K562 (cell line): Measurements from ENCODE around the gene DENND6B. TPM values are rescaled to one million over a fixed set of nuclear protein-coding genes. Genes with fewer than 3 reads are reported as not detected.

Source experiments
- EHMT2 ChIP-seq: fragments of 450-650 bp; IDR thresholded peaks from 2 replicates; pipeline ENCODE4 v1.6.1; 2018; ENCODE audit warnings: antibody characterized with exemption
- HMG20B ChIP-seq: fragments of 250-450 bp; sonication (Bioruptor Pico); IDR thresholded peaks from 2 replicates; pipeline ENCODE4 v1.5.0; 2021; ENCODE audit warnings: mild to moderate bottlenecking
- NCOA1 ChIP-seq: fragments of 450-650 bp; IDR thresholded peaks from 2 replicates; pipeline ENCODE4 v1.6.1; 2016; ENCODE audit warnings: low read depth
- POLR3A ChIP-seq: IDR thresholded peaks from 2 replicates; pipeline ENCODE4 v1.6.1; 2011; ENCODE audit warnings: borderline replicate concordance, mild to moderate bottlenecking, moderate library complexity; ENCODE audit not compliant: insufficient read length, insufficient read depth; ENCODE audit errors: extremely low read depth
- RFX5 ChIP-seq: IDR thresholded peaks from 2 replicates; pipeline ENCODE4 v1.6.1; 2011; ENCODE audit warnings: low read depth, mild to moderate bottlenecking, improper control_type of control experiment, low read length
- TEAD1 ChIP-seq, 2 experiments: fragments of 450-650 bp in 1 of 2; sonication (generic) in 1 of 2; formaldehyde crosslinking; IDR thresholded peaks; 2 replicates each; pipeline versions ENCODE4 v1.4.0 to v1.8.0; 2020 to 2022; ENCODE audit warnings: mild to moderate bottlenecking in 2 of 2, missing genetic modification reagents in 1 of 2
- ZNF12 ChIP-seq: sonication (generic); formaldehyde crosslinking; IDR thresholded peaks from 2 replicates; pipeline ENCODE4 v1.4.0; 2020; ENCODE audit warnings: mild to moderate bottlenecking, missing genetic modification reagents
- polyA plus RNA-seq, 8 experiments: library from polyadenylated mRNA; depleted of rRNA in 4 of 8; stranded (reverse) in 5 of 8; unstranded in 3 of 8; fragments of >200 nt; fragmentation: Nextera tagmentation in 2 of 8; fragmentation: Illumina TruSeq in 1 of 8; extraction: Ambion mirVana in 2 of 8; extraction: Trizol in 1 of 8; gene quantifications; 2 replicates each; pipeline versions ENCODE4 v1.2.1 to v1.2.3, GENCODE V29; 2011 to 2014; ENCODE audit warnings: inconsistent platforms in 1 of 8, missing spikeins in 1 of 8
- total RNA-seq, 7 experiments: library from RNA; depleted of rRNA in 6 of 7; stranded (reverse); fragments of >200 nt in 6 of 7; fragmentation: Illumina TruSeq in 2 of 7; extraction: Trizol in 2 of 7; gene quantifications; 2 replicates each; pipeline versions ENCODE4 v1.2.1 to v1.2.3, GENCODE V29; 2011 to 2021; ENCODE audit warnings: low replicate concordance in 1 of 7
- TF ChIP-seq, protein P1 (sequence below), 2 experiments: fragments of 450-650 bp; conservative IDR thresholded peaks; 2 replicates each; pipeline ENCODE4 v1.6.1; 2017; ENCODE audit warnings: mild to moderate bottlenecking in 2 of 2, moderate library complexity in 2 of 2
- TF ChIP-seq, protein P2 (sequence below): fragments of 450-650 bp; IDR thresholded peaks from 2 replicates; pipeline ENCODE4 v1.6.1; 2018; ENCODE audit not compliant: partially characterized antibody
- TF ChIP-seq, protein P3 (sequence below): sonication (generic); formaldehyde crosslinking; IDR thresholded peaks from 2 replicates; pipeline ENCODE4 v1.4.0; 2020; ENCODE audit warnings: mild to moderate bottlenecking, missing genetic modification reagents
- TF ChIP-seq, protein P4 (sequence below), 2 experiments: IDR thresholded peaks; 2 replicates each; pipeline ENCODE4 v1.6.1; 2011; ENCODE audit warnings: borderline replicate concordance in 1 of 2, control low read depth in 1 of 2, low read depth in 1 of 2, low read length in 1 of 2, mild to moderate bottlenecking in 1 of 2, mixed read lengths in 1 of 2, moderate library complexity in 1 of 2; ENCODE audit not compliant: insufficient read depth in 1 of 2, insufficient read length in 1 of 2, poor library complexity in 1 of 2, severe bottlenecking in 1 of 2; ENCODE audit errors: extremely low read depth in 1 of 2

DENND6B gene
- total and polyA plus RNA-seq, 9 of the 15 experiments (the other 6 are each of a cell fraction or from before 2014, with no cell fraction given), result 0.07 to 3.7 (median 1.5) TPM

DNA sequence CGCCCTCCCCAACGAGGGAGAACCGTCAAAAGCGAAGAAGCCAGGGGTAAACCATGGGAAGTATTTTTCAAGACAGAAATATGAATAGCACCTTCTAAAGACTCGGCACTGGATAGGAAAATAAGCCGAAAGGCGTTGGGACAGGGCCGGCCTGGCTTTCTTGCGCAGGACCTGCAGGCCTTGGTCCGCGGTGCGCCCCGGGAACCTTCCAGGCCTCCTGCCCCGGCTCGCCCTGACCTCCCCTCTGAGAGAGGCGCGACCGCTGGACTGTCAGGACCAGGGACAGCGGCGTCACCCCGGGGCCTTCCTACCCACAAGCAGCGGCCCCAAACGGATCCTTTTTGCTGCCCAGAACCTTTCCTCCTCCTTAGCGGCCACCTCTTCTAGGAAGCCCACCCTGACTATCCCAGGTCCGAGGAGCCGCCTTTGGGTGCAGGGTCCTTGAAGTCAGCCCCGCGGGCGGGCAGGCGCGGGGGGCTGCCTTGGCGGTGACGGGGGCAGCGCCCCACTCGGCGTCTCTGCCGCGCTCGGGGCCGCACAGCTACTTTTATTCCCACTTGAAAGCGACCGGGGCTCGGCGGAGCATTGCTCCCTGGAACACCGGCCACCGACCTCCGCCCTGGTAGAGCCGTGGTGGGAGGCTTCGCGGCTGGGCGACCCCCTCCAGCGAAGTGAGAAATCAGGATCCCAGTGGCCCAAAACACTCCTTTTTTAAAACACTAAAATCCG, 56.0 kb downstream of the DENND6B start (continued):
- TF ChIP-seq, protein P1, sequence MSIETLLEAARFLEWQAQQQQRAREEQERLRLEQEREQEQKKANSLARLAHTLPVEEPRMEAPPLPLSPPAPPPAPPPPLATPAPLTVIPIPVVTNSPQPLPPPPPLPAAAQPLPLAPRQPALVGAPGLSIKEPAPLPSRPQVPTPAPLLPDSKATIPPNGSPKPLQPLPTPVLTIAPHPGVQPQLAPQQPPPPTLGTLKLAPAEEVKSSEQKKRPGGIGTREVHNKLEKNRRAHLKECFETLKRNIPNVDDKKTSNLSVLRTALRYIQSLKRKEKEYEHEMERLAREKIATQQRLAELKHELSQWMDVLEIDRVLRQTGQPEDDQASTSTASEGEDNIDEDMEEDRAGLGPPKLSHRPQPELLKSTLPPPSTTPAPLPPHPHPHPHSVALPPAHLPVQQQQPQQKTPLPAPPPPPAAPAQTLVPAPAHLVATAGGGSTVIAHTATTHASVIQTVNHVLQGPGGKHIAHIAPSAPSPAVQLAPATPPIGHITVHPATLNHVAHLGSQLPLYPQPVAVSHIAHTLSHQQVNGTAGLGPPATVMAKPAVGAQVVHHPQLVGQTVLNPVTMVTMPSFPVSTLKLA (conservative IDR thresholded peaks at IDR 0.05), result peak; percentile 55 to 71; a peak in 3 of 4 replicates
- TF ChIP-seq HMG20B (CRISPR knock-in tag) (no peak), RFX5 (no peak), ZNF12 (CRISPR knock-in tag) (peak; percentile 76; the same call in 1 of the 2 replicates), NCOA1 (0 out of 2 replicates have a peak, but pooled peaks have one; percentile 33), EHMT2 (peak; percentile 94), TEAD1 (CRISPR knock-in tag; IDR thresholded peaks at IDR 0.05) (0 out of 4 replicates have a peak, but pooled peaks of 1 of the 2 experiments have one; percentile 28), POLR3A (no peak)
- TF ChIP-seq, protein P2, sequence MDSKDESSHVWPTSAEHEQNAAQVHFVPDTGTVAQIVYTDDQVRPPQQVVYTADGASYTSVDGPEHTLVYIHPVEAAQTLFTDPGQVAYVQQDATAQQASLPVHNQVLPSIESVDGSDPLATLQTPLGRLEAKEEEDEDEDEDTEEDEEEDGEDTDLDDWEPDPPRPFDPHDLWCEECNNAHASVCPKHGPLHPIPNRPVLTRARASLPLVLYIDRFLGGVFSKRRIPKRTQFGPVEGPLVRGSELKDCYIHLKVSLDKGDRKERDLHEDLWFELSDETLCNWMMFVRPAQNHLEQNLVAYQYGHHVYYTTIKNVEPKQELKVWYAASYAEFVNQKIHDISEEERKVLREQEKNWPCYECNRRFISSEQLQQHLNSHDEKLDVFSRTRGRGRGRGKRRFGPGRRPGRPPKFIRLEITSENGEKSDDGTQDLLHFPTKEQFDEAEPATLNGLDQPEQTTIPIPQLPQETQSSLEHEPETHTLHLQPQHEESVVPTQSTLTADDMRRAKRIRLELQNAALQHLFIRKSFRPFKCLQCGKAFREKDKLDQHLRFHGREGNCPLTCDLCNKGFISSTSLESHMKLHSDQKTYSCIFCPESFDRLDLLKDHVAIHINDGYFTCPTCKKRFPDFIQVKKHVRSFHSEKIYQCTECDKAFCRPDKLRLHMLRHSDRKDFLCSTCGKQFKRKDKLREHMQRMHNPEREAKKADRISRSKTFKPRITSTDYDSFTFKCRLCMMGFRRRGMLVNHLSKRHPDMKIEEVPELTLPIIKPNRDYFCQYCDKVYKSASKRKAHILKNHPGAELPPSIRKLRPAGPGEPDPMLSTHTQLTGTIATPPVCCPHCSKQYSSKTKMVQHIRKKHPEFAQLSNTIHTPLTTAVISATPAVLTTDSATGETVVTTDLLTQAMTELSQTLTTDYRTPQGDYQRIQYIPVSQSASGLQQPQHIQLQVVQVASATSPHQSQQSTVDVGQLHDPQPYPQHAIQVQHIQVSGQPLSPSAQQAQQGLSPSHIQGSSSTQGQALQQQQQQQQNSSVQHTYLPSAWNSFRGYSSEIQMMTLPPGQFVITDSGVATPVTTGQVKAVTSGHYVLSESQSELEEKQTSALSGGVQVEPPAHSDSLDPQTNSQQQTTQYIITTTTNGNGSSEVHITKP, result peak; percentile 28
- TF ChIP-seq, protein P3, sequence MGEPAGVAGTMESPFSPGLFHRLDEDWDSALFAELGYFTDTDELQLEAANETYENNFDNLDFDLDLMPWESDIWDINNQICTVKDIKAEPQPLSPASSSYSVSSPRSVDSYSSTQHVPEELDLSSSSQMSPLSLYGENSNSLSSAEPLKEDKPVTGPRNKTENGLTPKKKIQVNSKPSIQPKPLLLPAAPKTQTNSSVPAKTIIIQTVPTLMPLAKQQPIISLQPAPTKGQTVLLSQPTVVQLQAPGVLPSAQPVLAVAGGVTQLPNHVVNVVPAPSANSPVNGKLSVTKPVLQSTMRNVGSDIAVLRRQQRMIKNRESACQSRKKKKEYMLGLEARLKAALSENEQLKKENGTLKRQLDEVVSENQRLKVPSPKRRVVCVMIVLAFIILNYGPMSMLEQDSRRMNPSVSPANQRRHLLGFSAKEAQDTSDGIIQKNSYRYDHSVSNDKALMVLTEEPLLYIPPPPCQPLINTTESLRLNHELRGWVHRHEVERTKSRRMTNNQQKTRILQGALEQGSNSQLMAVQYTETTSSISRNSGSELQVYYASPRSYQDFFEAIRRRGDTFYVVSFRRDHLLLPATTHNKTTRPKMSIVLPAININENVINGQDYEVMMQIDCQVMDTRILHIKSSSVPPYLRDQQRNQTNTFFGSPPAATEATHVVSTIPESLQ (CRISPR knock-in tag), result 0 out of 2 replicates have a peak, but pooled peaks have one; percentile 44
- TF ChIP-seq, protein P4, sequence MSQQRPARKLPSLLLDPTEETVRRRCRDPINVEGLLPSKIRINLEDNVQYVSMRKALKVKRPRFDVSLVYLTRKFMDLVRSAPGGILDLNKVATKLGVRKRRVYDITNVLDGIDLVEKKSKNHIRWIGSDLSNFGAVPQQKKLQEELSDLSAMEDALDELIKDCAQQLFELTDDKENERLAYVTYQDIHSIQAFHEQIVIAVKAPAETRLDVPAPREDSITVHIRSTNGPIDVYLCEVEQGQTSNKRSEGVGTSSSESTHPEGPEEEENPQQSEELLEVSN (IDR thresholded peaks at IDR 0.05; ENCODE audit: borderline replicate concordance in 1 of 2, extremely low read depth in 1 of 2, insufficient read depth in 1 of 2, insufficient read length in 1 of 2, low read depth in 1 of 2, low read length in 1 of 2, poor library complexity in 1 of 2, severe bottlenecking in 1 of 2), result no peak
